LNCAP (cell line): Measurements from ENCODE around the gene PIGV.

Experiments used
- TF ChIP-seq, protein P1 (sequence below): fragments of 450-650 bp; IDR thresholded peaks from 2 replicates; pipeline ENCODE4 v1.5.1; 2017; ENCODE audit warnings: mild to moderate bottlenecking

Gene PIGV

DNA sequence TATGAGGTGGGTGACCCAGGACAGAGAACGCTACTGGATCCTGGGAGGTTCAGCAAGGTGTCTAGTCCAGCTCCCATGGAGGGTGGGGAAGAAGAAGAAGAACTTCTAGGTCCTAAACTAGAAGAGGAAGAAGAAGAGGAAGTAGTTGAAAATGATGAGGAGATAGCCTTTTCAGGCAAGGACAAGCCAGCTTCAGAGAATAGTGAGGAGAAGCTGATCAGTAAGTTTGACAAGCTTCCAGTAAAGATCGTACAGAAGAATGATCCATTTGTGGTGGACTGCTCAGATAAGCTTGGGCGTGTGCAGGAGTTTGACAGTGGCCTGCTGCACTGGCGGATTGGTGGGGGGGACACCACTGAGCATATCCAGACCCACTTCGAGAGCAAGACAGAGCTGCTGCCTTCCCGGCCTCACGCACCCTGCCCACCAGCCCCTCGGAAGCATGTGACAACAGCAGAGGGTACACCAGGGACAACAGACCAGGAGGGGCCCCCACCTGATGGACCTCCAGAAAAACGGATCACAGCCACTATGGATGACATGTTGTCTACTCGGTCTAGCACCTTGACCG lies 8.6 kb upstream of the PIGV start:
- TF ChIP-seq, protein P1, sequence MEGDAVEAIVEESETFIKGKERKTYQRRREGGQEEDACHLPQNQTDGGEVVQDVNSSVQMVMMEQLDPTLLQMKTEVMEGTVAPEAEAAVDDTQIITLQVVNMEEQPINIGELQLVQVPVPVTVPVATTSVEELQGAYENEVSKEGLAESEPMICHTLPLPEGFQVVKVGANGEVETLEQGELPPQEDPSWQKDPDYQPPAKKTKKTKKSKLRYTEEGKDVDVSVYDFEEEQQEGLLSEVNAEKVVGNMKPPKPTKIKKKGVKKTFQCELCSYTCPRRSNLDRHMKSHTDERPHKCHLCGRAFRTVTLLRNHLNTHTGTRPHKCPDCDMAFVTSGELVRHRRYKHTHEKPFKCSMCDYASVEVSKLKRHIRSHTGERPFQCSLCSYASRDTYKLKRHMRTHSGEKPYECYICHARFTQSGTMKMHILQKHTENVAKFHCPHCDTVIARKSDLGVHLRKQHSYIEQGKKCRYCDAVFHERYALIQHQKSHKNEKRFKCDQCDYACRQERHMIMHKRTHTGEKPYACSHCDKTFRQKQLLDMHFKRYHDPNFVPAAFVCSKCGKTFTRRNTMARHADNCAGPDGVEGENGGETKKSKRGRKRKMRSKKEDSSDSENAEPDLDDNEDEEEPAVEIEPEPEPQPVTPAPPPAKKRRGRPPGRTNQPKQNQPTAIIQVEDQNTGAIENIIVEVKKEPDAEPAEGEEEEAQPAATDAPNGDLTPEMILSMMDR: no peak

DNA sequence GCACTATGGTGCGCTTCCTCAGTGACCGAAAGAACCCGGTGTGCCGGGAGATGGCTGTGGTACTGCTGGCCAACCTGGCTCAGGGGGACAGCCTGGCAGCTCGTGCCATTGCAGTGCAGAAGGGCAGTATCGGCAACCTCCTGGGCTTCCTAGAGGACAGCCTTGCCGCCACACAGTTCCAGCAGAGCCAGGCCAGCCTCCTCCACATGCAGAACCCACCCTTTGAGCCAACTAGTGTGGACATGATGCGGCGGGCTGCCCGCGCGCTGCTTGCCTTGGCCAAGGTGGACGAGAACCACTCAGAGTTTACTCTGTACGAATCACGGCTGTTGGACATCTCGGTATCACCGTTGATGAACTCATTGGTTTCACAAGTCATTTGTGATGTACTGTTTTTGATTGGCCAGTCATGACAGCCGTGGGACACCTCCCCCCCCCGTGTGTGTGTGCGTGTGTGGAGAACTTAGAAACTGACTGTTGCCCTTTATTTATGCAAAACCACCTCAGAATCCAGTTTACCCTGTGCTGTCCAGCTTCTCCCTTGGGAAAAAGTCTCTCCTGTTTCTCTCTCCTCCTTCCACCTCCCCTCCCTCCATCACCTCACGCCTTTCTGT lies 7.3 kb upstream of the PIGV start:
- TF ChIP-seq, protein P1: no peak

DNA sequence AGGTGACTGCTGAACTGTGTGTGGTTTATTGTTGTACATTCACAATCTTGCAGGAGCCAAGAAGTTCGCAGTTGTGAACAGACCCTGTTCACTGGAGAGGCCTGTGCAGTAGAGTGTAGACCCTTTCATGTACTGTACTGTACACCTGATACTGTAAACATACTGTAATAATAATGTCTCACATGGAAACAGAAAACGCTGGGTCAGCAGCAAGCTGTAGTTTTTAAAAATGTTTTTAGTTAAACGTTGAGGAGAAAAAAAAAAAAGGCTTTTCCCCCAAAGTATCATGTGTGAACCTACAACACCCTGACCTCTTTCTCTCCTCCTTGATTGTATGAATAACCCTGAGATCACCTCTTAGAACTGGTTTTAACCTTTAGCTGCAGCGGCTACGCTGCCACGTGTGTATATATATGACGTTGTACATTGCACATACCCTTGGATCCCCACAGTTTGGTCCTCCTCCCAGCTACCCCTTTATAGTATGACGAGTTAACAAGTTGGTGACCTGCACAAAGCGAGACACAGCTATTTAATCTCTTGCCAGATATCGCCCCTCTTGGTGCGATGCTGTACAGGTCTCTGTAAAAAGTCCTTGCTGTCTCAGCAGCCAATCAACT lies 6.4 kb upstream of the PIGV start:
- TF ChIP-seq, protein P1: no peak

DNA sequence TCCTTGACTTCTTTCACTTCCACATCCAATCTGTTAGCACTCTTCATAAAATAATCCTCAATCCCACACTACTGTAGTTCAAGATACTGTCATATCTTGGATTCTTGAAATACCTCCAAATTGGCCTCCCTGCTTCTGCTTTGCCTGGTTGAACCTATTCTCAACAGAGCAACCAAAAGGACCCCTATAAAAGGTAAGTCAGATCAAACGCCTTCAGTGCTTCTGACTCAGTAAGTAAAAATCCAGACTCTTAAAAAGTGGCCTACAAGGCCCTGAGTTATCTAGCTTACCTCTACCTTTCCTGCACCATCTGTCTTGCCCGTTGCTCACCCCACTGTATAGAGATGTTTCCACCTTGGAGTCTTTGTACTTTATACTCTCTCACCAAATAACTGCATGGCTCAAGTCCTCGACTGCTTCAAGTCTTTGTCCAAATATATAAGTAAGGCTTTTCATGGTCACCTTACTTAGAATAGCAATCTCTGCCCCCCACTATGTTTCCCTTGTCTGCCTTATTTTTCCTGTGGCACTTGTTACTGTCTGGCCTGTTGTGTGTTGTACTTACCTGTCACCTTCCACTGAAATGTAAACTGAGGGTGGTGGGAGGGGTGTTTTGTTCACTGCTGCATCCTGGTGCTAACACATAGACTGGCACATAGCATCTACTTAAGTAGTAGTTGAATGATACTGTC lies 5.1 kb upstream of the PIGV start:
- TF ChIP-seq, protein P1: no peak

DNA sequence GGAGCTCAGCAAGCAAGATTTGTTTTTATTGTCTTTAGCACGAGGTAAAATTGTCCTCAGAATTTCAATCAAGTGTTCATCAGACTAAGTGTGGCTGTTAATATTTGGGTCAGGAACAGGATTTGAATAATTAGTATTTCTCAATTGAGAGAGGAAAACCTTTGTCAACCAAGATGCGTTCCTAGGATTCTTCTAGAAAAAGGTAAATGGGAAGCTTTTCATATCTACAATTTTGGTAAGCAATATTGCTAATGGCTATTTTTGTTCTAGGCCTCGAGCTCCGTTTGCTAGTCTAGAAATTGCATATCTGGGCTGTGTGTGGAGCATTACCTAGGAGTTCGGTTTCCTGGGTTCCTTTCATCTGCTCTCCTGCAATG lies 4.1 kb upstream of the PIGV start:
- TF ChIP-seq, protein P1: no peak

DNA sequence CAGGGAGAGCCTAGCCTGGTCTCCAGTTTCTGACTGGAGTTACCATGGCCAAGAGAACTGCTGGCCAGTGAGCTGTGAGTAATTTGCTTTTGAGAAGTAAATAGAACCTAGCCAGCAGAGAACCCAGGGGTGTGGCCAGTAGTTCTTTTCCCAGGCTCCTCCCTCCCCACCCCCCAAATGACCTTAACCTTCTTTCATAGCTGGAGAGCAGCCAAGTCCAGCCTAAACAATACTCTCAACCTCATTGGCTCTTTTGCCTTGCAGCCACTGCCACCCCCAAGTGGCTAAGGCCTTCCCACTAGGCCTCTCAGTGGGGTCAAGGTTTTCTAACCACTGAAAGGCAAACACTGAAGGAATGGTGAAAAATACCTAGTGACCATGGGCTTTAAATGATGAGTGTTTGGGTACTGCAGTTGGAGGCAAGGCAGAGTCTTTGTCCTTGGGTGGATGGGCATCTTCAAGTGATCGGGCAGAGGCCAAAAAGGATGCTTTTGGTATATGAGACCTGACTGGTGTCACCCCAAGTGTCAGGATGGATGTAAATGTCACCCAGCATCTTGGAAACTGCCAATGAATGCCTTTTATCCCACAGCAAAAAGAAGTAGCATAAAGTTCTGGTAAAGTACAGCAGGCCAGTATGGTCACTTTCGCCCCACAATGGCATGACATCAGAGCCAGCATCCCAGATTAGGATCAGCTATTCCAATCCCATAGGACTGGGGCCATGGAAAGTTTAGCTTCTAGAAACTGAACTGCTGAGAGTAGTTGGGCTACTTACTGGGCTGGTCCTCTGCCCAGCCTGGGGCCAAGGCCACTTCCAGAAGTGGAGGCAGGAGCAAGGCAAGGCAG lies 3.5 kb upstream of the PIGV start:
- TF ChIP-seq, protein P1: no peak

DNA sequence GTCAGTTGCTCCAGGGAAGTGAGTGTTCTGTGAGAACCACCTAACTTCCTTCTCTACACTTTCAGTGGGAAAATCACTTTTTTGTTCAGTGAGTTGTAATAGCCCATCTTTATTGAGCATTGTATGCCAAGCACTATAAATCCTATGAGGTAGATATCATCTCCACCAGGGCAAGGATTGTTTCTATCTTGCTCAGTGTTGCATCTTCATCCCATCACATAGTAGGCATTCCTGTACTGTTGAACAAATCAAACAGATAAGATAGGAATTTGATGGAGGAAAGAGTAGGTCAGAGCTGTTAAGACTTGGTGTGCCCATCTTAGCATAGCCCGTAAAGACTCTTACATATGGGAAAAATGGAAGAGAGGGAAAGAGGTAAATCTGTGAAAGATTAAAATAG lies 2.9 kb upstream of the PIGV start:
- TF ChIP-seq, protein P1: no peak
